Globus pallidus (tissue), 1 donor: ENCODE measurements around the gene B3GNT7.
A peak's percentile ranks its signal among the peaks of the same experiment; 100 is the strongest.

Experiments
- DNase-seq: peaks from one replicate; pipeline ENCODE4 v3.0.0-alpha.2; 2015; ENCODE audit warnings: low spot score

The B3GNT7 gene

DNA sequence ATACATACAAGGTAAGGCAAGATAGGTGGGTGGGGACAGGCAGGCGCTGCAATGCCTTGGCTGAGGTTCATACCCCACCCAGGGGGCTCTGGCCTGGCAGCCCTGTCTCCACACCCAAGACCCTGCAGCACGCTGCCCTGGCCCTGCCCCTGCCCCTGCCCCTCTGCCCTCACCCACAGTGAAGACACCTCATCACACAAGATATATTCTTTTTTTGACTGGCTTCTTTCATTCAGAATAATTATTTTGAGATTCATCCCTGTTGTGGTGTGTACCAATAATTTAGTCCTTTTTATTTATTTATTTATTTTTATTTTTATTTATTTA, 11.4 kb upstream of the B3GNT7 start:
- DNase-seq: no peak

DNA sequence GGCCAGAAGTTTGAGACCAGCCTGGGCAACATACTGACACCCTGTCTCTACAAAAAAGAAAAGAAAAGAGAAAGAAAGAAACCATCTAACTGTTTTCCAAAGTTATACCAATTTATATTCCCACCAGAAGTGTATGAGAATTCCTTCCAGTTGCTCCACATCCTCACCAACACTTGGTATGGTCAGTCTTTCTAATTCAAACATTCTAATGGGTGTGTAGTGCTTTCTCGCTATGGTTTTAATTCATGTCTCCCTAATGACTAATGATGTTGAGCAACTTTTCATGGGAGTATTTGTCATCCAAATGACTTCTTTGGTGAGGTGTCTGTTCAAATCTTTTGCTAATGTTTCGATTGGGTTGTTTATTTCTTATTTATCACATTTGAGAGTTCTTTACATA, 10.5 kb upstream of the B3GNT7 start:
- DNase-seq: no peak

DNA sequence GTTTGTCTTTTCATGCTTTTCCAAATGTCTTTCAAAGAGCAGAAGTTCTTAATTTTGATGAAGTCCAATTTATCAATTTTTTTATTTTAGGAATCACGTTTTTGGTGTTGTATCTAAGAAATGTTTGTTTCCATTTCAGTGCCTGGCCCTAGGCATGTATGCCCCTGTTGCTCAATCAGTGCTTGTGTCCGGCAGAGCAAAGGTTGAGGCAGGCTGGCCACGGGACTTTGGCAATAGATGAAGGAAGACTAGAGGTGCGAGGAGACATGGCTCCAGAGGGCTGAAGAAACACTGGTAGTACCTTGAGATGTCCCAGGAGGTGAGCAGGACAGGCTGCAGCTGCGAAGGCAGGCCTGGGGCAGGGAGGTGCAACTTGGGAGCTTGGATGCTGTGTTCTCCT, 10.1 kb upstream of the B3GNT7 start:
- DNase-seq: no peak

DNA sequence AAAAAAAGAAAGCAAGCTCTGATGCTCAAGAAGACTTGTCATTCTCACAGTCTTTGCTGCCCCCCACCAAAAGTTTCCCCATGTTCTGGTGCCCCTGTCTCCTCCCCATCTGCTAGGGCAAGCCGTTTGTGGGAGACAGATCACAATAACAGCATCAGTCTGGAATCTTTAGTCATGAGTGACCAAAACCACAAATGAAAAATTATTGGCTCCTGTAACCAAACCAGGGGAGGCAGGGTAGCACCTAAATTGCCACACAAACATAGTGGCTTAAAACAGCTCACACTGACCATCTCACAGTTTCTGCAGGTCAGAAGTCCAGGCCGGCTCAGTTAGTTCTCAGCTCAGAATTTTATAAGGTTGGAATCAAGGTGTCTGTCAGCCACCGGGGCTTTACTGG, 9.1 kb upstream of the B3GNT7 start:
- no peak for DNase-seq

DNA sequence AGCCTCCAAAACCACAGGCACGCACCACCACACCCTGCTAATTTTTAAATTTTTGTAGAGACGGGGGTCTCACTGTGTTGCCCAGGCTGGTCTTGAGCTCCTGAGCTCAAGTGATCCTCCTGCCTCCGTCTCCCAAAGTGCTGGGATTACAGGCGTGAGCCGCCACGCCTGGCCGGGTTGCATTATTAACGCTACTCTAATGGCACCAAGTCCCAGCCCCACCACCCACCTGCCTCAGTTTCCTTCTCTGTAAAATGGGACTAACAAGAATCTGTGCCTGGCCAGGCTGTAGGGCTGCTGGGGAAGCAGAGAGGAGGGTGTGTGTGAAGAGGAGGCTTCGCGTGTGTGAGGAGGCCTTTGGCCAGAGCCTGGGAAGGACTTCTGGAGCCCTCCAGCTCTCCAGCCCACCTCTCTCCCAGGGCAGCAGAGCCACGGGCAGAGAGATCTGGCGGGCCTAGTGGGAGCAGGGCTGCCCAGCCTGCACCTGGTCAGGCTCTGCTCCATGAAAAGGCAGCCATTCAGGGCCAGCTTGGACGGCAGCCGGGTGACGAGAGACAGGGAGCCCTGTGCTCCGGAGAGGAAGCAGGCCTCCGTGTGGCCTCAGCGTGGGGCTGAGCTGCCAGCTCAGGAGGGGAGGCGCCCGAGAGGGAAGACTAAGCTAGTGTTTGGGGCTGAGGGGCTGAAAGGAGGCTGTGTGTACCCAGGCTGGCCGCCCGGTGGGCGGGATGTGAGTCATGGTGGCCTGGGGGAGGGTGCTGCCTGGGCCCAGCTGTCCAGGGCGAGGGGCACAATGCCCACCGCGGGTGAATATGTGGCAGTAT, 7.4 kb upstream of the B3GNT7 start:
- peak; percentile 99 for DNase-seq

DNA sequence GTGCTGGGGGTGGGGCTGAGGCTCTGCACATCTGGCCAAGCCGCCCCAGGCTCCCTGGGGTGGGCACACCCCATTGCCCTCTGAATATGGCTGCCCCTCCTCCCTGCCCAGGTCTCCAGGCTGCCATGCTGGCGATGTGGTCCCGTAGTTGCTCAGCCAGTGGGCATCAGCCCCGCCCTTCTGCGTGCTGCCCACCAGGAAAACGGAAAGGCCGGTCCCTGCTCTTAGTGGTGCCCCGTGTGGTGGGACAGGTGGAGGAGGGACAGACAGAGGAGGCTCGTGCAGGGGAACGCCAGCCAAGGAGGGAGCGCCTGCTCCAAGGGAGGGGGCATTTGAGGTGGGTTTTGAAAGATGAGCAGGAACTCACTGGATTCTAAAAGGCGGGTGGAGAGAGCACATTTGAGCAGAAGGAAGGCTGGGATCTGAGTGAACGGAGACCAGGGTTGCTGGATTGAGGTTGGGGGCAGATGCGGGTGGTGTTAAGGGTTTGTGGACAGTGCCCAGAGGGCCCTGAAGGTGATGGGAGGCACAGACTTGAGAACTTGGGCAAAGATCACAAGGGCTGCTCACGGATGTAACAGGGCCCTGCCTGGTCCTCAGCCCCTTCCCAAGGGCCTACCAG, 6.7 kb upstream of the B3GNT7 start:
- no peak for DNase-seq

DNA sequence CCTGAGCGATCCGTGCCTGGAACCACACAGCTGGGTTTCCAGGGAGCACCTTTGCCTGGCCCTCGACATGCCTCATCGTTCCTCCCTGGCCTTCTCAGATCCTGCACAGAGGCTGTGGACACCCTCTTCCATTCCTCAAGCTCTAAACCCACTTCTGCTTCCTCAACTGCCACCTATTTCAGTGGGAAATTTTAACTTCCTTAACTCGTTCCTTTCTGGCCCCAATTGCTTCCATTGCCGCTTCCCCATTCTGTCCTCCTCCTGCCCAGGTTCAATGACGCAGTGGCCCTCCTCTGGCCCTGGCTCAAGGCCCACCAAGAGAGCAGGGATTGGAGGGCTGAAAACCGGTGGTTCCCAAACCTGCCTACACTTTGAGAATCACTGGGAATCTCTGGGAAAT, 4.8 kb upstream of the B3GNT7 start:
- no peak for DNase-seq

DNA sequence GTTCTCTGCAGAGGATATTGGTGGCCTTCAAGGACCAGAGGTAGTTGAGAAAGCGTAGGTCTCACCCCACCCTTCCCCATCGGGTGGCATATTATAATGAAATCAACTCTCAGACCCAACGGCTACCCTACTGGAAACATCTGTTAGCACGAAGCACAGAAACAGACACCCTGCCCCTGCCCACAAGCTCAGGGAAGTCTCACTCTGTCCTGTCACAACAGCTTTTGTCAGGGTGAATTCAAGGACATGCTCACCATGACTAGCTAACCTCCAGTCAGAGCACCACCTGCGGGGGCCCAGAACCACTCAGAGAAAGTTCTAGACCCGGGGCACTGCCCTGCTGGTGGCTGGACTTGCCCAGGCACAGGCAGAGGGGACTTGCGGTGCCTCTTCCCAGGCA, 3.5 kb upstream of the B3GNT7 start:
- no peak for DNase-seq

DNA sequence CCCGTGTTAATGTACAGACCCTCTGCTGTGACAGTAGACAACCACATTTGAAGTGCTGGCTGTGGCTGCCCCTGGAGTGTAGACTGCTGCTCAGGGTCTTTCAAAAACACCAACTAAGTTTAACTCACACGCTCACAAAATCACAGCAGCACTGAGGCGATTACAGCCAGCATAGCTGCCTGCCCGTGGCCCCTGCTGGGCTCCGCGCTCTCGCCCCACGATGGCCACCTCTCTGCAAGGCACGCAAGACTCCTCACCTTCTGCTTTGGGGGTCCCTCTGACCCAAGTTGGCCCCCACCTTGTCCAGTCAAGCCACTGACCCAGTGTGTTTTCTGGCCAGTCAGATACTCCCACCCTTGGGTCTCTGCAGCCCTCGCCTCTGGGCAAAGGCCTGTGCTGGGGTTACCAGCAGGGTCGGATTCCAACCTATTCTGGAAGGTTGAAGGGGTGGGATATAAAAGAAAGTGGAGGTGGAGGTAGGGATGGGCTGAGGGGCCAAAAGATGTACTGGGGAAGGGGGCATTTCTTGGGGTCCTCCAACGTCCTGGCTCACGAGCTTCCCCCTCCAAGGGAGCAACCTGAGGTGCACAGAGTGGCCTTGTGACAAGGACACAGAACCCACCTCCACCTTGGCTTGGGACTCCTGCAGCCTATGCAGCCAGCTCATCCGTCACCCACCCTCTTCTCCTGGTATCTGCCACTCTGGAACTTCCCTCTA, 2.9 kb upstream of the B3GNT7 start:
- DNase-seq: no peak

DNA sequence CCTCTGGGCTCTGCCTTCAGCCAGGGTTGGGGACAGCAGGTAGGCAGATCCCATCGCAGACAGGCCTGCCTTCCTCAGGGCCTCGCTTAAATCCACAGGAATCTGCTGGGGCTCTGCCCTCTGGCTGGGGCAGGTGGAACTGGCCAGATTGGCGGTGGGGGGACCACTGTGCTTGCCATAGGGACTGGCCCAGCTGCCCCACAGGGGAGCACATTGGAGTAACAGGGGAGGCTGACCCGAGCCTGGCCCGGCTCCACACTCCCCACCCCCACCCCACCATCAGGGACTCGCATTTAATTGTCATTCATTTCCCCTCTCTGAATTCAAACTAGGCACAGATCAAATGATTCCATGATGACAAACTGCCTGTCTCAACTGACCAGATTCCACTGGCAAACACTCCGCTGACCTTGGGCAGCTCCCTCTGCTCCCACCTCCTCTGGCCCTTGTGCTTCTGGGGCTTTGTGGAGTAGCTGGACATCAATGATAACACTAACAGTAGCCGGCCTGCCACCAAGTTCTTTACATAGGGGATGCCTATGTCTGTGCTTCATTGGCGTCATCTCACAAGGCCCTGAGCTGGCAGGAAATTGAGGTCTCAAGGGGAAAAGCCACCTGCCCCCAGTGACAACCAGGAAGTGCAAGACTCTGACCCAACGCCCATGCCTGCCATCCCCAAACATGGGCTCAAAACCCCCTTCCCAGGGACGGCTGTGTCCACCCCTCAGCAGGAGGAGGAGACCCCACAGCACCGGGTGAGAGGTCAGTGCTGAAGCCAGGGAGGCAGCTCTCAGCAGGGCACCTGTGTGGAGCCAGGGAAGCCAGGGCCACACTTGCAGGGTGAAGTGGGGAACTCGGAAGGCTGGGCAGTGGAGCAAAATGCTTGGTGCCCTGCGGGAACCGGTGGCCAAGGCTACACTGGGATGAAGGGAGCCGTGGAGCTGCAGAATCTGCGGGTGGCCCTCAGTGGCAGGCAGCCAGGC, 2.1 kb upstream of the B3GNT7 start:
- DNase-seq: no peak

DNA sequence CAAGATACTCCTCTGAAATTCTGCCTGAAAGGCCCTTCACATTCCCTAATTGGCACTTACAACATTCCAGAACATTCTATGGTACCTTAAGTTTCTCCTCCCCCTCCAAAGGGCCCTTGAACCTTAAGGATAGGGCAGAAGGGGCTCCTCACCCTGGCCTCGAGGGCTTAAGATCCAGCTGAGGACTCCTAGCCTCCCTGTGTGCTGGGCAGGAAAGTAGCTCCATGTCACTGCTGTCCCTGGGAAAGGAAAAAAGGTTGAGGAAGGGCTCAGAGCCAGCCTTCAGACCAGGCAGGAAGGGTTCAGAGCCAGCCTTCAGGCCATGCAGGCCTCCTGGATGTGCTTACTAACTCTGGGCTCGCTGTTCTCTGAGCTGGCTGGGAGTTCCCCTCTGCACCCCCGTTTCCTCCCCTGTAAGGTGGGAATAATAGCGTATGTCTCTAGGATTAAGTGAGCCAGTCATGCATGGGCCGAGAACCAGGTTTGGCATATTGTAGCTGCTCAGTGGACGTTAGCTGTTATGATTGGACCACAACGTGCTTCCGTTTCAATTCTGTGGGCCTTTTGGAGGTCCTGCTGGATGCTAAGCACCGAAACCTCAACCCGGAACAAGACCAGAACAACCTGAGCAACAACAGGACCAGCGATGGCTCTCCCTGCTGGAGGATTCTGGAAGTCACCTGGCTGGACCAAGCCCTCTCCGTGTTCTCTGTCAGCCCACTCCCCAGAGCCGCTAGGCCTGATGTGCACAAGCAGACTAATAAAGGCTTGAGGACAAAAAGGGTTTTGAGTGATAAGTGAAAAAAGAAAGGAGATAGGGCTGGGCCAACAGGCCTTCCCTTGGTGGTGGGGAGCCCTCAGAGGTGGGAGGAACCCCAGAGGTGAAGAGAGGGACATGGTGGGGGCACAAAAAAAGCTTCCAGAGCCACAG, 1.0 kb upstream of the B3GNT7 start:
- no peak for DNase-seq

DNA sequence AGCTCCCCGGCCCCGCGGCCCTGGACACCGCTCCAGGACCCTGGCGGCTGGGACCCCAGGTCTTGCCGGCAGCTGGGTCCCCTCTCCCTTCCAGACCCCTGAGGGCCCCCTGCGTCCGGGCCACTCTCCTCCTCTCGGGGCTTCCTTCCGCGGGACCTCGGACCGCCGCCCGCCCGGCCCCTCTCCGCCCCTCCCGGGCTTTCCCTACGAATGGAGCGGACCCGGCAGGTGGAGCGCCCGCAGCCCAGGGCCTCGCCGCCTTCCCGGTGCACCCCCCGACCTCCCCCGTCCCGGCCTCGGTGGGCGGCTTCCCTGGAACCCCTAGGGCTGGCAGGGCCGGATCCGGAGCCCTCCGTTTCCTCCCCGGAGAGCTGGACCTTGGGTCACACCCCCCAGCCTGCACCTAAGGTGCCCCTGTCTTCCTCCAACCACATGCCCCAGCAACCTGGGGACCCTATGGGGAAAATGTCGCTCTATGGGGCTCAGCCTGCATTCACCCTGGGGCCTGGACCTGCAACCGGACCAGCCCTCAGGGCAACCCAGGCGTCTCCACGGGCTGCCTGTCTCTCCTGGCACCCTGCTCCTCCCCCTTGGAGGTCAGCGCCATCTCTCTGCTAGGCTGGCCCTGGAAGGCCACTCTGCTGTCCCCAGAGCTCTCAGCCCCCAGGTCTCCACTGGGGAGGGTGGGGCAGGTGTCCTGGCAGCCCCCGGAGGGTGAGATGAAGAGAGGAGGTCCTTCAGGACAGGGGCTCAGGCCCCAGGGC, 730 bp downstream of the B3GNT7 start:
- DNase-seq: no peak

DNA sequence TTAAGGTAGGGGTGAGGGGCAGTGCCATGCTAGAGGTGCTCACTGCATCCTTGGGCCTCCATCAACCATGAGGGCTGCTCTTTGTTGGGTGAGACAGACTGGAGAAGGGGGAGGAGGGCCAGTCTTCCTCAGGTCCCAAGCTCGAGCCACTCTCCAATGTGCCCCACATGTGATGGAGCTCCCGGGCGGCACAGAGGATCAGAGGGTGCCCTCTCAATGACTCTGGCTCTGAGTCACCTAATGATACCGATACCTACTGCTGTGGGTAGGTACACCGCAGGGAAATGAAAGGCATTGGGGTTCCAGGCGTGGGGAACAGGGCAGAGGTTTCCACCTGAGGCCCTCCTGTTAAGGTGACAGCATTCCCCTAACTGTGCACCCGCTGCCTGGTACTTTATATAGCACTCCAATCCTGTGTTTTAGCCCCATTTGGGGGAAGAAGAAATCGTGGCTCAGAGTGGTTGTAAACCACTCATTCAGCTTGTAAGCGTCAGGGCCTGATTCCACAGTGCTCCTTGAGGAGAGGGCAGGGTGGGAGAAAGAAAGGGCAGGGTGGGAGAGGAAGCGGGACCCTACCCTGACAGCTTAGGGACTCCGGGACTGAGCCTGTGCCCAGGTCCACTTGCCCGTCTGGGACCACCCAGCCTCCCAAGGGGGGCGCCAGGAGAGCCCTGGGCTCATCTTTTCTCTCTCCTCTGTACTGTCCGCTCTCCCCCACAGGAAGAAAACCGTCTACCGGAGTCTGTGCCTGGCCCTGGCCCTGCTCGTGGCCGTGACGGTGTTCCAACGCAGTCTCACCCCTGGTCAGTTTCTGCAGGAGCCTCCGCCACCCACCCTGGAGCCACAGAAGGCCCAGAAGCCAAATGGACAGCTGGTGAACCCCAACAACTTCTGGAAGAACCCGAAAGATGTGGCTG, 1.8 kb downstream of the B3GNT7 start:
- DNase-seq: no peak

DNA sequence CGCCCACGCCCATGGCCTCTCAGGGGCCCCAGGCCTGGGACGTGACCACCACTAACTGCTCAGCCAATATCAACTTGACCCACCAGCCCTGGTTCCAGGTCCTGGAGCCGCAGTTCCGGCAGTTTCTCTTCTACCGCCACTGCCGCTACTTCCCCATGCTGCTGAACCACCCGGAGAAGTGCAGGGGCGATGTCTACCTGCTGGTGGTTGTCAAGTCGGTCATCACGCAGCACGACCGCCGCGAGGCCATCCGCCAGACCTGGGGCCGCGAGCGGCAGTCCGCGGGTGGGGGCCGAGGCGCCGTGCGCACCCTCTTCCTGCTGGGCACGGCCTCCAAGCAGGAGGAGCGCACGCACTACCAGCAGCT, 2.4 kb downstream of the B3GNT7 start:
- no peak for DNase-seq

DNA sequence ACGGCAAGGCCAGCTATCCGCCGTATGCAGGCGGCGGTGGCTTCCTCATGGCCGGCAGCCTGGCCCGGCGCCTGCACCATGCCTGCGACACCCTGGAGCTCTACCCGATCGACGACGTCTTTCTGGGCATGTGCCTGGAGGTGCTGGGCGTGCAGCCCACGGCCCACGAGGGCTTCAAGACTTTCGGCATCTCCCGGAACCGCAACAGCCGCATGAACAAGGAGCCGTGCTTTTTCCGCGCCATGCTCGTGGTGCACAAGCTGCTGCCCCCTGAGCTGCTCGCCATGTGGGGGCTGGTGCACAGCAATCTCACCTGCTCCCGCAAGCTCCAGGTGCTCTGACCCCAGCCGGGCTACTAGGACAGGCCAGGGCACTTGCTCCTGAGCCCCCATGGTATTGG, 3.1 kb downstream of the B3GNT7 start:
- DNase-seq: no peak

DNA sequence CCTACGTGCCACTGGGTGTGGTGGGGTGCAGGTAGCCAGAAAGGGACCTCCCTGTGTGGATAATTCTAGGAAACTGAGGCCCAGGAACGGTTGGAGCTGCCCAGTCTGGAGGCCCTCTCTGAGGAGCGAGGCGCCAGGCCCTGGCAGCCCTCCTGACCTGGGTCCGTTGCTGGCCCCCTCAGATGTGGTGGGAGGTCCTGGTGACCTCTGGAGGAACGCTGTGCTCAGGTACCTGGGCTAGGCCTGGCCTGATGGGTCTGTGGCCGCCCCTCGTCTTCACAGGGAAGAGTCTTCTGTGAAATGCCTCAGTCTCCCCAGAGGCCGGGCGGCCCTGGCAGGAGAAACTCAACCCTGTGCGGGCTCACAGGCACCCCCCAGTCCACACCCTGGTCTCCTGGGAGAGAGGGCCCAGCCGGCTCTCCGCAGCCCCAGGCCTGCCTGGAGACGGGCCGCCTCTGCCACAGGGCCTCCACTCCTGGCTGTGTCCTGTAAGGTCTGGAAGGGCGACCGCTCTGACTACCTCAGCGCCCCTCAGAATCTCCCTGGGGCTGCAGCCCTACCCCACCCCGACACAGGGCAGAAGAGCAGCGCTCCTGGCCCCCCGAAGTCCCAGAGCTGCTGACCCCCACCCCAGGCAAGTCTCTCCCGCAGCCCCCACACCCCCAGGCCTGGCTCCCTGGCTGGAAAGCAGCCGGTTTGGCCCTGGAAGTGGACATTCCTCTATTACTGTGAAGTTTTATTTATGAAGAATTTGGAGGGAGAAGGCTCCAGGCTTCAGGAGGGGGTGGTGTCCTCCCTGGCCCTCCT, 3.7 kb downstream of the B3GNT7 start:
- no peak for DNase-seq

DNA sequence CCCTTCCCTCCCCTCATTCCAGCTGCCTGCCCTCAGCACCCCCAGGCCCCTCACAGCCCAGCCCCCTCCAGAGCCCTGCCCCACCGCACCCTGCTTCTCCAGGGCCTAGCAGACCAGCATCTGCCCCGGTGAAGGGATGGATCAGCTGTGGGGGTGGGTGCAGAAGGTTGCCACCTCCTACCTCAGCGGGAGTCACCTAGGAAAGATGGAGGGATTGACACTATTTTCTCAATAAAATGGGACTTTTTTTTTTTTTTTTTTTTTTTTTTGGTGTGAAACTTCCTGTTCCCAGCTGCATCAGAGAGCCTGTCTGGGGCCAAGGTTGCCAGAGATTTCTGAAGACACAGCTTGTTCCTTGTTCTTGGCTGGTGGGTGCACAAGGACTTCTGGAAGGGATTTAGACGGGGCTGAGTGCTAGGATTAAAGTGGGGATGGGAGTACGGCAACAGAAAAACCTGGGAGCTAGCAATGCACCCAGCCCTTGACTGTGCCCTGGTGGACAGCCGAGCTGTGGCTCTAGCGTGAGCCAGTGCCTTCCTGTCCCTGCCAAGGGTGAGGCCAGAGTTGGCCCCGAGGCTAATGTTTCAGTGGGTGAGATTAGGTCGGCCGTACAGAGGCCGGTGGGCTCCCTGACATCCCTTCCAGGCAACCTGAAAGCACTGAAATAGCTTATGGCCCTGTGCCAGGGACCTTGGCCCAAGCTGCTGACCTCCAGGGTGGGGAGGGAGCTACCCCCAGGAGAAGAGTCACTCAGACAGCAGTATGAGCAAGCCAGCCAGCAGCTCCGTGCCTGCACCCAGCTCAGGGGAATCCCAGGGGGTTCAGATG, 4.6 kb downstream of the B3GNT7 start:
- DNase-seq: peak; percentile 70
